Spleen (tissue), 11 donors: ENCODE data around the gene CCDC137. TPM values are rescaled to one million over a fixed set of nuclear protein-coding genes. Genes with fewer than 3 reads are reported as not detected.

Source experiments
- DNase-seq: peaks from one replicate; pipeline ENCODE4 v3.0.0-alpha.2; 2020
- H3K27ac ChIP-seq, 8 donors: fragments of 200-600 bp; sonication (generic) in 7 of 8; 1 replicate in 4 of 8; 2 replicates in 4 of 8; pipeline versions ENCODE4 v1.5.0 to v1.8.0; 2016 to 2021; ENCODE audit warnings: inconsistent platforms in 4 of 8, mild to moderate bottlenecking in 4 of 8, moderate library complexity in 1 of 8
- H3K27me3 ChIP-seq, 7 donors: fragments of 200-600 bp; sonication (generic) in 6 of 7; replicated peaks in 1 of 7; 1 replicate in 4 of 7; 2 replicates in 3 of 7; pipeline versions ENCODE4 v1.5.0 to v1.8.0; 2016 to 2021; ENCODE audit warnings: inconsistent platforms in 3 of 7, mild to moderate bottlenecking in 1 of 7
- H3K36me3 ChIP-seq, 6 donors: fragments of 200-600 bp; sonication (generic) in 5 of 6; 1 replicate in 4 of 6; 2 replicates in 2 of 6; pipeline versions ENCODE4 v1.5.0 to v1.8.0; 2016 to 2021; ENCODE audit warnings: inconsistent platforms in 2 of 6
- H3K4me1 ChIP-seq, 6 donors: fragments of 200-600 bp; sonication (generic) in 5 of 6; 1 replicate in 3 of 6; 2 replicates in 3 of 6; pipeline versions ENCODE4 v1.5.0 to v1.8.0; 2016 to 2021; ENCODE audit warnings: inconsistent platforms in 3 of 6
- H3K4me3 ChIP-seq, 8 donors: fragments of 200-600 bp; sonication (generic) in 7 of 8; 1 replicate in 4 of 8; 2 replicates in 4 of 8; pipeline versions ENCODE4 v1.5.0 to v1.8.0; 2016 to 2021; ENCODE audit warnings: inconsistent platforms in 4 of 8, mild to moderate bottlenecking in 4 of 8, moderate library complexity in 2 of 8
- H3K9me3 ChIP-seq, 8 donors: fragments of 200-600 bp; sonication (generic) in 7 of 8; 1 replicate in 4 of 8; 2 replicates in 4 of 8; pipeline versions ENCODE4 v1.5.0 to v1.8.0; 2016 to 2021; ENCODE audit warnings: inconsistent platforms in 4 of 8
- POLR2A ChIP-seq, 3 donors: fragments of 450-650 bp; IDR thresholded peaks; one replicate each; pipeline ENCODE4 v1.5.1; 2017; ENCODE audit warnings: antibody characterized with exemption in 3 of 3, mild to moderate bottlenecking in 1 of 3
- POLR2AphosphoS5 ChIP-seq, 3 donors: sonication (generic); formaldehyde crosslinking; IDR thresholded peaks; one replicate each; pipeline ENCODE4 v1.5.1; 2017; ENCODE audit warnings: antibody characterized with exemption in 3 of 3
- WGBS, 5 donors: extraction: QIAGEN DNeasy Blood & Tissue Kit in 3 of 5; methylation state at CpG; one replicate each; pipeline versions ENCODE4 v1.1.5 to v1.1.7; 2013 to 2018; 5-methylcytosine and 5-hydroxymethylcytosine counted together
- intact Hi-C: fragments of 100-400 bp; cut with DNase I; formaldehyde crosslinking; loops from one replicate; pipeline ENCODE4 v1.15.0; 2023; ENCODE audit warnings: low total_unique reads
- polyA plus RNA-seq, 3 donors: library from polyadenylated mRNA; stranded (reverse); fragments of 200-250 nt; gene quantifications; one replicate each; pipeline ENCODE4 v1.2.1, GENCODE V29; 2013
- total RNA-seq, 7 donors: library from RNA; depleted of rRNA in 3 of 7; stranded (reverse); fragments of >200 nt in 3 of 7; fragmentation: NEBNext Ultra II Directional in 4 of 7; extraction: Animal tissue kit (Norgen Biotek cat#: 25700) in 4 of 7; gene quantifications; one replicate each; pipeline versions ENCODE4 v1.1.0 to v1.2.1, GENCODE V29; 2016 to 2021
- TF ChIP-seq, protein P1 (sequence below), 11 experiments: fragments of 200-600 bp in 7 of 11; fragments of 450-650 bp in 4 of 11; sonication (generic) in 4 of 11; IDR thresholded peaks in 8 of 11; conservative IDR thresholded peaks in 3 of 11; 1 replicate in 7 of 11; 2 replicates in 4 of 11; pipeline versions ENCODE4 v1.4.0 to v1.8.0; 2016 to 2021; ENCODE audit warnings: antibody characterized with exemption in 11 of 11, inconsistent platforms in 4 of 11, mild to moderate bottlenecking in 1 of 11
- donor health status: healthy with polysubstance abuse.
- donor health status: DM: no; HTN: no; CAD: no; lungs with moderate emphysema.
- donor health status: DM: no; HTN: no; CAD: no.
- donor health status: Bipolar disorder and iron deficiency.
- donor health status: healthy.
- donor health status: DM: no; HTN: no; CAD: no.
- donor health status: DM: yes; HTN: yes; CAD: no.

Gene CCDC137
- total and polyA plus RNA-seq, 10 donors: 10.7 to 40.1 (median 19.9) TPM

DNA sequence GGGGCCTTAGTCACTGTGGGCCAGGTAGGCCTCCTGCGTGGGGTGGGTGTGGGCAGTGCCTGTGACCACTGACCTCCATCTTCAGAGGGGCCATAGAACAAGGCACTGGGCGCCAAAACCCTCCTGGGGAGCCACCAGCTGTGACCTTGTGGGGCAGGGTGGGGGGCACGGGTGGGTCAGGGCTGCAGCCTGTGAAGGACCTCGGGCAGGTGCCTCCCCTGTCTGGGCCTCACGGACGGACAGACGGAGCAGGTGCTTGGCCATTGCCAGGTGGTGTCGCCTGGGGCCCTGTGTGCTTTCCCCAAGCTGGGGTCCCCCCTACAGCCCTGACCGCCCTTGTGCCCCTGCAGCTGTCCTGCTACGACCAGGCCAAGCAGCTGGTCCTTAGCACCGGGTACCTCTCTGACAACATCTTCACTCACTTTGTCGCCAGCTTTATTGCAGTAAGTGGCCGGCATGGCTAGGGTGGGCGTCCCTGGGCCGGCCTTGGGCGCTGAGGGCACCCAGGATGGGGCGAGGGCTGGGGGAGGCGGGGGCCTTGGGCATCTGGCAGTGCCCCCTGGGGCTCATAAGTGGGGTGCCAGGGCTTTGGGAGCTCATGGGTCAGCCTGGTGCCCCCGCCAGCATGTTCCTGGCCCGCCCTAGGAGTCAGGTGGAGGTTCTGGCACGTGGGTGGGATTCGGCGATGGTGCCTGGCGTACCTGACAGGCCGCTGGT is 50.7 kb downstream of the CCDC137 start:
- Histone ChIP-seq H3K36me3 (peaks cover 0 to 43% (median 0%) of the 10 kb centered on the region in 6 donors), H3K4me3 (no peak overlapping the region), H3K9me3 (no peaks in the 10 kb centered on the region), H3K27me3 (peaks cover 0 to 1% (median 0%) of the 10 kb centered on the region in 7 donors), H3K27ac (no peak overlapping the region), H3K4me1 (peaks cover 8 to 33% (median 16%) of the 10 kb centered on the region in 6 donors)
- DNase-seq: no peak
- TF ChIP-seq POLR2A (IDR thresholded peaks at IDR 0.05) (no peak), POLR2AphosphoS5 (IDR thresholded peaks at IDR 0.05) (no peak)
- TF ChIP-seq, protein P1, sequence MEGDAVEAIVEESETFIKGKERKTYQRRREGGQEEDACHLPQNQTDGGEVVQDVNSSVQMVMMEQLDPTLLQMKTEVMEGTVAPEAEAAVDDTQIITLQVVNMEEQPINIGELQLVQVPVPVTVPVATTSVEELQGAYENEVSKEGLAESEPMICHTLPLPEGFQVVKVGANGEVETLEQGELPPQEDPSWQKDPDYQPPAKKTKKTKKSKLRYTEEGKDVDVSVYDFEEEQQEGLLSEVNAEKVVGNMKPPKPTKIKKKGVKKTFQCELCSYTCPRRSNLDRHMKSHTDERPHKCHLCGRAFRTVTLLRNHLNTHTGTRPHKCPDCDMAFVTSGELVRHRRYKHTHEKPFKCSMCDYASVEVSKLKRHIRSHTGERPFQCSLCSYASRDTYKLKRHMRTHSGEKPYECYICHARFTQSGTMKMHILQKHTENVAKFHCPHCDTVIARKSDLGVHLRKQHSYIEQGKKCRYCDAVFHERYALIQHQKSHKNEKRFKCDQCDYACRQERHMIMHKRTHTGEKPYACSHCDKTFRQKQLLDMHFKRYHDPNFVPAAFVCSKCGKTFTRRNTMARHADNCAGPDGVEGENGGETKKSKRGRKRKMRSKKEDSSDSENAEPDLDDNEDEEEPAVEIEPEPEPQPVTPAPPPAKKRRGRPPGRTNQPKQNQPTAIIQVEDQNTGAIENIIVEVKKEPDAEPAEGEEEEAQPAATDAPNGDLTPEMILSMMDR (IDR thresholded peaks at IDR 0.05 in 8 of 11, conservative IDR thresholded peaks at IDR 0.05 in 3 of 11): no peak
- intact Hi-C loops: no loop called here
- WGBS, 5 donors: 92 to 98% (median 97%) methylated on average over 9 to 25 of the region's 25 CpGs

DNA sequence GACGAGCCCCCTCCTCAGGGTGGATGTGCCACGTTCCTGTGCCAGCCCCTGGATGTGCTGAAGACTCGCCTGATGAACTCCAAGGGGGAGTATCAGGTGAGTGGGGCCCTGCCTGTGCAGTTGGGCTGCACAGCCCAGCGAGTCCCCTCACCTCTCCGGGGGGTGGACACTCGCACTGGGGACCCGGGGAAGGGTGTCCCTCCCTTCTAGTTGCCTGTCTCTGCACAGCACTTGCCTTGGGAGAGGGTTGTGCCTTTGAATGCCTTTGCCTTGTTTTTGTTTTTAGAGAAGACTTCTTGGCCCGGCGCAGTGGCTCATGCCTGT is 51.2 kb downstream of the CCDC137 start:
- 93 to 98% (median 97%) methylated on average over 5 to 9 of the region's 9 CpGs for WGBS, 5 donors
- Histone ChIP-seq H3K36me3 (peaks cover 0 to 43% (median 0%) of the 10 kb centered on the region in 6 donors), H3K4me1 (peaks cover 7 to 31% (median 12%) of the 10 kb centered on the region in 6 donors), H3K4me3 (no peak overlapping the region), H3K27ac (no peak overlapping the region), H3K27me3 (peaks cover 0 to 6% (median 0%) of the 10 kb centered on the region in 7 donors), H3K9me3 (no peaks in the 10 kb centered on the region)
- peak; percentile 66 for DNase-seq
- TF ChIP-seq POLR2AphosphoS5 (IDR thresholded peaks at IDR 0.05) (no peak), POLR2A (IDR thresholded peaks at IDR 0.05) (no peak)
- TF ChIP-seq, protein P1 (IDR thresholded peaks at IDR 0.05 in 8 of 11, conservative IDR thresholded peaks at IDR 0.05 in 3 of 11): no peak
- intact Hi-C loops: no loop called here

DNA sequence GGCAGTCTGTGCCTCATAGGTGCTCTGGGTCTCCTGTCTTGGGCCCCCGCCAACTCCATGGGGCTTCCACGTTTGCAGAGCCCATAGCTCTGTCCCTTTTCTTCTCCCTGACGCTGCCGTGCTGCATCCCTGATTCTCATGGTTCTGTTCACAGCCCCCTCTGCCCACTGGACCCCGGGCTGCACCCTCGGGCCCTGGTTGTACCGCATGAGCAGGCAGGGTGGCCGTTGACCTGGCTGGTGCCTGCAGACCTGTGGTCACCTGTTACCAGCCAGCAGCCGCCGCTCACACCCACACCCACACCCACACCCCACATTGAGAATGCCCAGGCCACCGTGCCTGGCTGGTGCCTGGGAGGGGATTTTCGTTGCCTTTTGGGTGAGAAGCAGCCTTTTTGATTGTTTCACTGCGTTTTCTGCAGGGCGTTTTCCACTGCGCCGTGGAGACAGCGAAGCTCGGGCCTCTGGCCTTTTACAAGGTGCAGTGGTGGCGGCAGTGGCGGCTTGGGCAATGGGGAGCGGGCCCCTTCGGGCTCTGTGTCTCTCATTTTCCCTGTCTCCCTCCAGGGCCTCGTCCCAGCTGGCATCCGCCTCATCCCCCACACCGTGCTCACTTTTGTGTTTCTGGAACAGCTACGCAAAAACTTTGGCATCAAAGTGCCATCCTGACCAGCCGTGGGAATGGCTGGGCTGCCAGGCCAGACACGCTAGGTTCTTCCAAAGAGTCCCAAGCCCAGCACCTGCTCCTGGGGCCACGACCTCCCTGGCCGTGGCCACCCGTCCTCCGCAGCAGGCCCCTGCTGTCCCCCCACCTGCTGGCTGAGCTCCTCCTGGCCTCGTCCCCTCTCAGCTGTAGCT is 53.1 kb downstream of the CCDC137 start:
- Histone ChIP-seq H3K36me3 (peaks cover 0 to 43% (median 0%) of the 10 kb centered on the region in 6 donors), H3K27ac (no peak overlapping the region), H3K4me3 (no peak overlapping the region), H3K9me3 (no peaks in the 10 kb centered on the region), H3K27me3 (peaks cover 0 to 26% (median 0%) of the 10 kb centered on the region in 7 donors), H3K4me1 (peaks cover 0 to 17% (median 1%) of the 10 kb centered on the region in 6 donors)
- intact Hi-C loops: no loop called here
- WGBS, 5 donors: 85 to 94% (median 90%) methylated on average over 29 to 32 of the region's 33 CpGs
- no peak for DNase-seq
- TF ChIP-seq POLR2A (IDR thresholded peaks at IDR 0.05) (no peak), POLR2AphosphoS5 (IDR thresholded peaks at IDR 0.05) (peak in 1 of 3 donors; percentile 4)

DNA sequence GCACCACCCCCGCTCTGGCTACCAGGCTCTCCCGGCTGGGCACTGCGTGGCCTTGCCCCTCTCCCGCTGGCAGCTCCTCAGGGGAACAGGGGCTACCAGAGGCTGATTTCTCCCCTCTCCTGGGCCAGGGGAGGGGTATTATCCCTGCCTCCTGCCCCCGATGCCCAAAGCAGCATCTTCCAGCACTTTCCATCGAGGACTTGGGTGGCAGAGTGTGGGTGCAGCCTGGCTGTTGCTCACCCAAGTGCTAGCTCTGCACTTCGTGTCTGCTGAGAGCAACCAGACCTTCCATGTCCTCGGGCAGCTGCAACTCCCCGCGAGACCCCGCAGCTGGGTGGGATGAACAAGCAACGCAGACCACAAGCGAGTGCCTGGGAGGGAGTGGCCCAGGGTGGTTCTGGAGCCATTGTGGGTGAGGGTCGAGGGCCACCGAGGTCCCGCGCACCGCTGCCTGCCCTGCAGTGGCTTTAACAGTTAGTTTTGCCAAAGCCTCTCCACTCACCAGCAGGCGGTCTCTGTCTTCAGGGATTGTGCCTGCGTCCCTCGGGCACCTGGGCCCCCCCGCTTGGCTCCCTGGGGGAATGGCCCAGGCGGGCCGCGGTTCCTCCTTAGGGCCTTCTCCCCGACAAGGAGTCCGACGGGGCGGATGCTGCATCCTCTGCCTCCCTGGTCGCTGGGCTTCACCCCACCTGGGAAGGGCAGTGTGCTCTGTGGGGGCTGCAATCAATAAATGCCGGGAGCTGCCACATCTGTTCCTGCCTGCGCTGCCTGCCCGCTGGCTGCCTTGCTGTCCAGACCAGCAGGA is 53.9 kb downstream of the CCDC137 start:
- 88 to 93% (median 88%) methylated on average over 20 to 33 of the region's 33 CpGs for WGBS, 5 donors
- TF ChIP-seq, protein P1 (IDR thresholded peaks at IDR 0.05 in 8 of 11, conservative IDR thresholded peaks at IDR 0.05 in 3 of 11): no peak
- TF ChIP-seq POLR2AphosphoS5 (IDR thresholded peaks at IDR 0.05): peak in 1 of 3 donors; percentile 3
- no peak overlapping the region for H3K27ac ChIP-seq
- DNase-seq: no peak
- H3K4me3 ChIP-seq: no peak overlapping the region
- no peaks in the 10 kb centered on the region for H3K9me3 ChIP-seq
- peaks cover 0 to 43% (median 0%) of the 10 kb centered on the region in 6 donors for H3K36me3 ChIP-seq
- intact Hi-C loops: no loop called here
- peaks cover 0 to 10% (median 1%) of the 10 kb centered on the region in 6 donors for H3K4me1 ChIP-seq
- peaks cover 0 to 34% (median 0%) of the 10 kb centered on the region in 7 donors for H3K27me3 ChIP-seq
